HL-60 (cell line): ENCODE results near the gene ANKRD53.

Experiments used
- CTCF ChIP-seq: IDR thresholded peaks from one replicate; pipeline ENCODE4 v1.5.1; 2011; ENCODE audit warnings: low read length, control low read depth, inconsistent platforms; ENCODE audit not compliant: insufficient read depth
- REST ChIP-seq: IDR thresholded peaks from 2 replicates; pipeline ENCODE4 v1.6.1; 2012; ENCODE audit warnings: low read depth; ENCODE audit not compliant: insufficient replicate concordance

- TF ChIP-seq CTCF (no peak), REST (no peak)
These were observed 1.2 kb downstream of the ANKRD53 start for GRCh38 chr2:70979626-70980025.
